ENCODE measurements around the gene CIAO1. TPM values are rescaled to one million over a fixed set of nuclear protein-coding genes. Genes with fewer than 3 reads are reported as not detected.
"Not testable (repeated sequence)": the region's sequence is repeated elsewhere in the genome, so short reads cannot be mapped to it uniquely, and the experiment has no call there.

The CIAO1 gene
- polyA plus RNA-seq, 2 of the 4 experiments (the other 2 are of a cell fraction): 83.2 to 99.7 TPM

- TF ChIP-seq PHF8 (IDR thresholded peaks at IDR 0.05; ENCODE audit: borderline replicate concordance, low read depth) (peak; percentile 92), HOXB5 (CRISPR knock-in tag; IDR thresholded peaks at IDR 0.05) (peak; percentile 31; the same call in 1 of the 2 replicates), USF2 (IDR thresholded peaks at IDR 0.05) (no peak)
Measured at GRCh38 chr2:96265840-96266679, at the start of gene CIAO1, which contains the start of gene TMEM127 (continued).

- no peak overlapping the region for H3K4me2 ChIP-seq
- CTCF ChIA-PET: interaction anchor here (1.1 to 1.2 kb wide), 2 partner anchors 42 to 44 kb away, joined by 3 to 7 read pairs; no protein-coding TSS in a partner anchor
- H3K27ac ChIP-seq: no peak overlapping the region
- FAIRE-seq (no peak), DNase-seq (ENCODE audit: low read depth in 1 of 2, low spot score in 1 of 2) (no peak), ATAC-seq (no peak)
- TF ChIP-seq EHMT2 (IDR thresholded peaks at IDR 0.05; ENCODE audit: low read depth): no peak
- no peak for TF ChIP-seq JUNB (IDR thresholded peaks at IDR 0.05)
- no peak for TF ChIP-seq ZC3H11A (IDR thresholded peaks at IDR 0.05)
- TF ChIP-seq HDAC2 (IDR thresholded peaks at IDR 0.05): no peak
- TF ChIP-seq ATOH8 (CRISPR knock-in tag; IDR thresholded peaks at IDR 0.05; ENCODE audit: low read depth): no peak
- no peak for TF ChIP-seq RAD21 (conservative IDR thresholded peaks at IDR 0.05 in 1 of 2, IDR thresholded peaks at IDR 0.05 in 1 of 2)
- no peak for TF ChIP-seq RNF2 (IDR thresholded peaks at IDR 0.05; ENCODE audit: borderline replicate concordance, low read depth)
- TF ChIP-seq JUN (IDR thresholded peaks at IDR 0.05): no peak
- TF ChIP-seq RFX5 (IDR thresholded peaks at IDR 0.05): no peak
- no peak for TF ChIP-seq FOSB (CRISPR knock-in tag; IDR thresholded peaks at IDR 0.05)
- TF ChIP-seq HOXB5 (CRISPR knock-in tag; IDR thresholded peaks at IDR 0.05): no peak
- TF ChIP-seq BHLHE40 (IDR thresholded peaks at IDR 0.05; ENCODE audit: low read depth, low read length): no peak
- TF ChIP-seq PHF8 (IDR thresholded peaks at IDR 0.05; ENCODE audit: borderline replicate concordance, low read depth): no peak
- TF ChIP-seq NFE2L2 (conservative IDR thresholded peaks at IDR 0.05; ENCODE audit: low read length): no peak
- TF ChIP-seq HOXB13 (CRISPR knock-in tag; IDR thresholded peaks at IDR 0.05; ENCODE audit: low read depth): no peak
- no peak for TF ChIP-seq CEBPB (IDR thresholded peaks at IDR 0.05)
- TF ChIP-seq FOSL2 (IDR thresholded peaks at IDR 0.05): no peak
- TF ChIP-seq FOSL2 (CRISPR knock-in tag; IDR thresholded peaks at IDR 0.05): no peak
- no peak for TF ChIP-seq EHF (CRISPR knock-in tag; IDR thresholded peaks at IDR 0.05)
- no peak for TF ChIP-seq CBX8 (IDR thresholded peaks at IDR 0.05)
- H3K9me3 ChIP-seq: no peaks in the 10 kb centered on the region
- 75% methylated on average over 13 of the region's 13 CpGs for WGBS (ENCODE audit: missing lambda C conversion rate)
- POLR2A ChIA-PET: no interaction called here
- H3K4me3 ChIP-seq: no peak overlapping the region
- no peaks in the 10 kb centered on the region for H3K4me1 ChIP-seq
Measured at GRCh38 chr2:96218508-96219131, 47.4 kb upstream of the CIAO1 start.

- CTCF ChIA-PET; POLR2A ChIA-PET; H3K27ac ChIP-seq; H3K4me1 ChIP-seq; DNase-seq (ENCODE audit: low read depth in 1 of 2, low spot score in 1 of 2); H3K4me3 ChIP-seq; H3K4me2 ChIP-seq; H3K9me3 ChIP-seq; FAIRE-seq; ATAC-seq: not testable (repeated sequence)
- 65% methylated on average over 4 of the region's 4 CpGs for WGBS (ENCODE audit: missing lambda C conversion rate)
Measured at GRCh38 chr2:96219959-96220358, 46.1 kb upstream of the CIAO1 start.

GRCh38 chr2:96221106-96221505, 44.9 kb upstream of the CIAO1 start:
- not testable (repeated sequence) for H3K9me3 ChIP-seq

More at GRCh38 chr2:96221106-96221505, 44.9 kb upstream of the CIAO1 start:
- H3K27ac ChIP-seq; DNase-seq (ENCODE audit: low read depth in 1 of 2, low spot score in 1 of 2); FAIRE-seq; H3K4me2 ChIP-seq; H3K4me3 ChIP-seq; ATAC-seq; H3K4me1 ChIP-seq; POLR2A ChIA-PET: not testable (repeated sequence)
- 84% methylated on average over 1 of the region's 1 CpG for WGBS (ENCODE audit: missing lambda C conversion rate)
- CTCF ChIA-PET: interaction anchor here (1.2 kb wide), 1 partner anchor 110 kb away, joined by 3 read pairs; no protein-coding TSS in a partner anchor
